IPS-15b (cell line): ENCODE data around the gene CRIM1.

Source experiments
- H3K27me3 ChIP-seq: one replicate; pipeline ENCODE4 v1.6.1; 2013; ENCODE audit warnings: low read length; ENCODE audit not compliant: control insufficient read depth, insufficient read depth
- H3K36me3 ChIP-seq: one replicate; pipeline ENCODE4 v1.6.1; 2013; ENCODE audit warnings: low read length; ENCODE audit not compliant: control insufficient read depth, insufficient read depth
- H3K4me1 ChIP-seq: one replicate; pipeline ENCODE4 v1.6.1; 2013; ENCODE audit warnings: mild to moderate bottlenecking, low read length; ENCODE audit not compliant: control insufficient read depth, insufficient read depth
- H3K4me3 ChIP-seq: one replicate; pipeline ENCODE4 v1.5.1; 2013; ENCODE audit warnings: low read depth, low read length
- H3K9ac ChIP-seq: one replicate; pipeline ENCODE4 v1.6.1; 2013; ENCODE audit warnings: low read depth, mild to moderate bottlenecking, low read length
- H3K9me3 ChIP-seq: one replicate; pipeline ENCODE4 v1.6.1; 2013; ENCODE audit warnings: mild to moderate bottlenecking, low read length; ENCODE audit not compliant: control insufficient read depth, insufficient read depth

The CRIM1 gene

DNA sequence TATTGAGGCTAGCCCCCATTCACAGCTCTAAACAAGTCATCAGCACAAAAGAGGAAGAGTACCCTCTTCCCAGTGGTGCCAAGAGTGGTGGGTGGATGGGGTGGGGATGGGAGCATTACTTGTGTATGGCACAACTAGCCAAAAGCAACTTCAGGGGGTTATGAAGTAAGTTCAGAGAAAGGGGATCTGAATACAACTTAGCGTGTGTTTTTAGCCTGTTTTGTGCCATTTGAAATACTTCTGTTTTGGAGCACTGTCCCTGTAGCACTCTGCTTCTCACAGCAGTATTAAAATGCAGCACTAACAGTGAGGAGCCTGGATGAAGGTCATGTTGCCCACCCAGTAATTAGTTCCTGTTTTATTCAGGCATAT, 113.5 kb downstream of the CRIM1 start:
- no peak overlapping the region for H3K4me3 ChIP-seq
- peaks cover 3% of the 10 kb centered on the region for H3K36me3 ChIP-seq
- H3K4me1 ChIP-seq: no peaks in the 10 kb centered on the region
- H3K27me3 ChIP-seq: no peaks in the 10 kb centered on the region
- no peak overlapping the region for H3K9ac ChIP-seq
- no peaks in the 10 kb centered on the region for H3K9me3 ChIP-seq

DNA sequence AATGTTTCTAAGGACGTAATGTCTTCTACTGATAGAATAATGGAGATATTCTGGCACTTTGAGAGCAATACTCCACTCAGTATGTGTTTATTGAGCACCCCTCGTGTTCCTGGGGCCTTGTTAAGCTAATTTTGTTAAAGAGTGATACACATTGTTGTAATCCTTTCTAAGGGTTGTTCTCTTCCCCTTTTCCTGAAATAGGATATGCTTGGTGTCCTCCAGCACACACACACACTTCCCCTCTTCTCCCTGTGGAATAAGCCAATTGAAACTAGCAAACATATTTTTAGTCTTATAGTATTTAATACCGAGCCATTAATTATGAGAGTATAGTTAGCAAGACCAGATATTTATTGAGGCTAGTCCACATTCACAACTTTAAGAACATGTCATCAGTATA, 114.1 kb downstream of the CRIM1 start:
- H3K4me3 ChIP-seq: no peak overlapping the region
- H3K27me3 ChIP-seq: no peaks in the 10 kb centered on the region
- no peak overlapping the region for H3K9ac ChIP-seq
- H3K36me3 ChIP-seq: no peaks in the 10 kb centered on the region
- H3K4me1 ChIP-seq: no peaks in the 10 kb centered on the region
- no peaks in the 10 kb centered on the region for H3K9me3 ChIP-seq

DNA sequence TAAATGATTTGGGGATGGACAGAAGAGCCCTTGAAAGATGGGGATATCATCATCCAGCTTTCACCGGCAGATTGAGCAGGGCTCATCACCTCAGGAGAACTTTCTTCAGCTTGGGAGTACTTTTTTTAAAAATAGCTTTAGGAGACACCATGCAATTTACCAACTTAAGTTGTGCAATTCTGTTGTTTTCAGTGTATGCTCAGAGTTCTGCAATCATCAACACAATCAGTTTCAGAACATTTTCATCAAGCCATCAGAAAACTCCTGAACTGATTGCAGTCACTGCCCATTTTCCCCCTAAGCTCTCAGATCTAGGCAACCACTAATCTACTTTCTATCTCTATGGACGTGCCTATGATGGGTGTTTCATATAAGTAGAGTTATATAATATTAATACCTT, 117.7 kb downstream of the CRIM1 start:
- H3K9me3 ChIP-seq: no peaks in the 10 kb centered on the region
- no peaks in the 10 kb centered on the region for H3K4me1 ChIP-seq
- no peak overlapping the region for H3K9ac ChIP-seq
- no peaks in the 10 kb centered on the region for H3K27me3 ChIP-seq
- H3K4me3 ChIP-seq: no peak overlapping the region
- H3K36me3 ChIP-seq: peaks cover 6% of the 10 kb centered on the region

DNA sequence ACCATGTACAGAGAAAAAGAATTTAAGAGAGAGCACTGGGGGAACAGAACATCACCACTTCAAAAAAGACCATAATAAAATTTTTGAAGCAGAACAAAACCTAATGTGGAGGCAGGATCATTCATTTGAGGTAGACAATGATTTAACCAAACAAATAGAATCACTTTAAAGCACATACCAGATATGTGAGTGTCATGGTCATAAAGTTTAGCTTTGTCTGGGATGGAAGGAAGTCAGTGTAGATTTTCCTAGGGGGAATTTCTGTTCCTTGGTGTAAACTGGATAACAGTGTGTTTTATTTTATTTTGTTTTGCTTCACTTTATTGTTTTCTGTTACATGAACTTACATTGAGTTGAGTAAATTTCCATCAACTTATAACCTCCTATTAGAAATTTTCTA, 120.8 kb downstream of the CRIM1 start:
- H3K9ac ChIP-seq: no peak overlapping the region
- H3K4me3 ChIP-seq: no peak overlapping the region
- peaks cover 10% of the 10 kb centered on the region for H3K36me3 ChIP-seq
- no peaks in the 10 kb centered on the region for H3K27me3 ChIP-seq
- no peaks in the 10 kb centered on the region for H3K4me1 ChIP-seq
- H3K9me3 ChIP-seq: no peaks in the 10 kb centered on the region

DNA sequence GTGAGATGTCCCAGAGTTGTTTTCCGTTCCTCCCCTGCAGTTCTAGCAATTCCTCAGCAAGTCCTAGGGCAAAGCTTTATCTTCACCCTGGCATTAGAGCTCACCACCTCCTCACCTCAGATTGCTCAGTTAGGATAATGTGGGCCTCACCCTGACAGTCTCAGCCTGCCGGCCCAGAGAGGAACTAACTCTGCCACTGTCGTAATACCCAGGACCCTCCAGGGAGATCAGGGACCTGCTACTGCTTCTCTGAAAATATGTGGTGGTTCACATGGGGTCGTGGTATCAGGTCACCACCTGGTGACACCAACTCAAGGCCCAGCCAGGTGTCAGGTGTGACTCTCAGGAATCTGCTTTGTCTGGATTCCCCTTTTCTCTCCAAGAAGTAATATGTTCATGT, 121.7 kb downstream of the CRIM1 start:
- Histone ChIP-seq H3K4me3 (no peak overlapping the region), H3K27me3 (no peaks in the 10 kb centered on the region), H3K4me1 (no peaks in the 10 kb centered on the region), H3K9me3 (no peaks in the 10 kb centered on the region), H3K9ac (no peak overlapping the region), H3K36me3 (peaks cover 10% of the 10 kb centered on the region)

DNA sequence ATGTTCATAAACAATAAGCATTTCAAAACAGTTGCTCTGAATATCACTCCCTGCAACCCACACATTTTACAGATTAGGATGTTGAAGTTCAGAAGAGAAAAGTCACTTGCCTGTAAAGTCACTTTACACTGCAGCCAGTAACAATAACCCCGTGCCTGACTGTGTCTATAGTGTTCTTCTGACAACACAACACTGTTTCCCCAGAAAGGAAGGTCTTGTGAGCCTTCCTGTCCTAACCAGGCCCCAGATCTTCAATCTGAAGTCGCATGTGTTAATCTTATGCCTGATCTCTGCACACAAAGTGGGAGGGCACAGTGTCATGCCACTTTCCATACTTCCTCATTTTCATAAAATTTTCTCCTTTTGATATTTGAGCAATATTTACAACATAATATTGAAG, 122.2 kb downstream of the CRIM1 start:
- Histone ChIP-seq H3K9me3 (no peaks in the 10 kb centered on the region), H3K9ac (no peak overlapping the region), H3K4me3 (no peak overlapping the region), H3K27me3 (no peaks in the 10 kb centered on the region), H3K4me1 (no peaks in the 10 kb centered on the region), H3K36me3 (peaks cover 10% of the 10 kb centered on the region)

DNA sequence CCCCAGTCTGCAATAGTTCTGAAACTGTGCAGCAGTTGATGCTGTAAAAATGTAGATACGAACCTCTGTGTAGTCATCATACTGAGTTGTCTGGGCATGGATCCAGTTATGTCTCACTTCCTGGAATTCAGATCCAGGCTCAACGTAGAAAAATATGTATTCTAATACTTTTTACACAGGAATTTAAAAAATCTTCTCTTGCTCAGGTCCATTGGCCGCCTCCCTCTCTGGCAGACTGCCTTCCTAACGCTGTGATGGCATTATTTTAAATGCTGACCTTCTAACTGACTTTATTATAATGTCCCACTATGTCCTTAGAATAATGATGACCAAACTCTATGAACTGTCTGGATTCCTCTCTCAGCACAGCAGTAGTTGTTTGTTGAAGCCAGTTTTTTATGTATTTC, 122.8 kb downstream of the CRIM1 start:
- no peak overlapping the region for H3K4me3 ChIP-seq
- H3K9ac ChIP-seq: no peak overlapping the region
- peaks cover 10% of the 10 kb centered on the region for H3K36me3 ChIP-seq
- no peaks in the 10 kb centered on the region for H3K27me3 ChIP-seq
- H3K4me1 ChIP-seq: no peaks in the 10 kb centered on the region
- H3K9me3 ChIP-seq: no peaks in the 10 kb centered on the region

DNA sequence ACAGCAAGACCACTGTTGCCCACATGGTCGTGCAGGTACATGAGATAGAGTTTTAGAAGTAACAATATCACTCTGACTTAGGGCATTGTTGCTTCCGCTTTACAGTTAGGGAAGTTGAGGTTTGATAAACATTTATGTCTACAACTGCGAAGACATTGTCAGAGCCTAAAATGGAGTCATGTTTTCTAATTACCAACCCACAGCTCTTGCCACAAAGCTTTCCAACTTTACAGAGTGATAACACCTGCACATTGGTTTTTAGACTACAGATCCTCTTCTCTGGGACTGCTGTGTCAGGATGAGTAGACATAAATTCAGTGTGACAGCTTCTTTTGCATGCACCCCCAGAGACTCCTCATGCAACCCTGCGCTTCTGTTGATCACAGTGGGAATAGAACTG, 123.4 kb downstream of the CRIM1 start:
- H3K9me3 ChIP-seq: no peaks in the 10 kb centered on the region
- H3K27me3 ChIP-seq: no peaks in the 10 kb centered on the region
- H3K4me1 ChIP-seq: no peaks in the 10 kb centered on the region
- H3K4me3 ChIP-seq: no peak overlapping the region
- H3K36me3 ChIP-seq: peaks cover 10% of the 10 kb centered on the region
- H3K9ac ChIP-seq: no peak overlapping the region

DNA sequence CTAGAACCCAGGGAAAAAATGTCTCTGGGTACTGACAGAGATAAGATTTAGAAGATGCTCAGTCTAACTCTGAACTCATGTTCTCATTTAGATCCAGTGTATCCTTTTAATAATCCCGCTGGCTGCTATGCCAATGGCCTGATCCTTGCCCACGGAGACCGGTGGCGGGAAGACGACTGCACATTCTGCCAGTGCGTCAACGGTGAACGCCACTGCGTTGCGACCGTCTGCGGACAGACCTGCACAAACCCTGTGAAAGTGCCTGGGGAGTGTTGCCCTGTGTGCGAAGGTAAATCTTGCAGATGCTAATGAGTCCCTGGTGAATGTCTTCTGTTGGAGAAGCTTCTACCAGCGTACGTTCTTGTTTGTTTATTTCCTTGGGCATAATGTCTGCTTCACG, 123.8 kb downstream of the CRIM1 start:
- peaks cover 10% of the 10 kb centered on the region for H3K36me3 ChIP-seq
- no peaks in the 10 kb centered on the region for H3K4me1 ChIP-seq
- H3K4me3 ChIP-seq: no peak overlapping the region
- no peak overlapping the region for H3K9ac ChIP-seq
- no peaks in the 10 kb centered on the region for H3K27me3 ChIP-seq
- H3K9me3 ChIP-seq: no peaks in the 10 kb centered on the region

DNA sequence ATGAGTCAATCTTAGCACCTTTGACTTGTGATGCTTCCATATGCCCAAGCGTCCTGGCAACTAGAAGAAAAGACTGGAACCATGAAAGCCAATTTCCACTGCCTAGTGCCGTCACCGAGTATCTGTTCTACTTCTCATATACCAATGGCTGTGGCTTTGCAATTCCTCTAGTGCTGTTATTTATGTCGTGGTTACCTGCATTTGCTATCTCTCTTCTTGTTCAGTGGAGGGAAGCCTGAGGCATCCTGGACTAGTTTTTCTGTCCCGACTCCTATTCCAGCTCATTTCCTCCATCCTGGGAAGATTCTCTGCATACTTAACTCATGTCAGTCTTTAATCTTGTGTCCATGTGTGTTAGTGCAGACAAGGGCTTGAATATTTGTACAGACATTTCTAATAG, 124.5 kb downstream of the CRIM1 start:
- Histone ChIP-seq H3K9me3 (no peaks in the 10 kb centered on the region), H3K4me1 (no peaks in the 10 kb centered on the region), H3K36me3 (peaks cover 10% of the 10 kb centered on the region), H3K9ac (no peak overlapping the region), H3K4me3 (no peak overlapping the region), H3K27me3 (no peaks in the 10 kb centered on the region)

DNA sequence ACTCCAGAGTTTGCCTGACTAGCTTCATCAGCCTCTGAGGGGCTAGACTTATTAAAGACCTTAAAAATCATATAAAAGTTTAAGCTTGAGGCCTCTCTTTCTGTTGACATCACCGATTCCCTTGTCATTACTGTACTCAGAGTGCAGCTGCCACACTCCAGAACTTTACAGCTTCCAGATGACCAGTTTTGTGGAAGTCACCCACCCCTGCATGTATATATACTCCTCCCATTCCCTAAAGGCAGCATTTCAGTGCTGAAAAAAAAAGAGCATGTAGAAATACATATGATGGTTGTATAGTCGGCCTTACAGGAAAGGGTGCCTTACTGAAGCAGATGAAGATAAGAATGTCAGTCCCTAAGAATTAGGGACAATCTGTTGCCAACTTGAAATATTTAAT, 125.1 kb downstream of the CRIM1 start:
- Histone ChIP-seq H3K4me3 (no peak overlapping the region), H3K36me3 (peaks cover 10% of the 10 kb centered on the region), H3K9ac (no peak overlapping the region), H3K27me3 (no peaks in the 10 kb centered on the region), H3K4me1 (no peaks in the 10 kb centered on the region), H3K9me3 (no peaks in the 10 kb centered on the region)

DNA sequence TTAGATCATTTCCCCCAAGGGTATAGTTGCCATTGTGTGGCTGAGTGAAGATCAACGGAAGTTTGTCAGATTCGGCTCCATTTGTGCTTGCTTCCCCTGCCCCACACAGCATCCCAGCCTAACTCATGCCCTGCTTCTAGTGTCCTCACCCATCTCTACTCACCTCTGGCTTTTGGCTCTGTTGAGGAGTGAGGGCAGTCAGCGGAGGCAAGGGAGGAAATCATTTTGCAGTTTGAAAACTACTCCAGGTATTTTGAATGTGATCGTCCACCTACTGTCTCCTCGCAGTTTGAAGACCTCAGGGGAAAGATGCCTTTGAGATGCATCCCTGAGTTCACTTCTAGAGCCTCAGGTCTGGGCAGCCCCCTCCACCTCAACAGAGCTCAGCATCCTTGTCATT, 126.1 kb downstream of the CRIM1 start:
- no peak overlapping the region for H3K9ac ChIP-seq
- no peaks in the 10 kb centered on the region for H3K9me3 ChIP-seq
- H3K4me1 ChIP-seq: no peaks in the 10 kb centered on the region
- H3K4me3 ChIP-seq: no peak overlapping the region
- H3K27me3 ChIP-seq: no peaks in the 10 kb centered on the region
- peaks cover 10% of the 10 kb centered on the region for H3K36me3 ChIP-seq
